Measurements from ENCODE around the gene KCNK16.

KCNK16 gene

DNA sequence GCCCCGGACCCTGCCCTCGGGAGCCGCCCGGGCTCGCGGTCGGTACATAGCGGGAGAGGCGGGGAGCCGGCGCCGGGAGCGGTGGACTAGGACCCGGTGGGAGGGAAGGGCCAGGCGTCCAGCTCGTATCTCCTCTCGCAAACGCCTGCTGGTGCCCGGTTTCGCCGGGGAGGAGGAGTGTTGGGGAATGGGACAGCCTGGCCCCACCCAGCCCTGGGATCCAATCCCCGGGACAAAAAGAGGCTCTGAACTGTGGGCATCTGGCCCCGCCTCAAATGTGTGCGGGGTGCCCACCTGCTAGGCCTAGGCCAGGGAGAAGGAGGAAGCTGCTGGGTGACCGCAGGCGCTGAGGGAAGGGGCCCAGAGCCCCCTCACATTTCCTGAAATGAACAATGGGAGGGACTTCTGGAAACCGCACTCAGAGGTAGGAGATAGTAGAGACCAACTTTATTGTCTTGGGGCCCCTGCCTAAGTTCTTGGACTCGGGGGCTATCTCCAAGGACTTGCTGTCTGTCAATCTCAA is 8.2 kb downstream of the KCNK16 start, which contains the start of gene KCNK17:
Gene KCNK17, minus strand, starts transcription at position 147 of the 523 bp plus-strand sequence. Its CDS starts 99 bp downstream, at position 48.
- peak; percentile 29 for DNase-seq
- in situ Hi-C loops (cut with MboI; ENCODE audit: low pct_unique_long_range_greater_than_20kb, low sequenced_read_pairs): loop anchor here (25.0 kb wide), 1 partner anchor 327 kb away; no protein-coding TSS in a partner anchor

DNA sequence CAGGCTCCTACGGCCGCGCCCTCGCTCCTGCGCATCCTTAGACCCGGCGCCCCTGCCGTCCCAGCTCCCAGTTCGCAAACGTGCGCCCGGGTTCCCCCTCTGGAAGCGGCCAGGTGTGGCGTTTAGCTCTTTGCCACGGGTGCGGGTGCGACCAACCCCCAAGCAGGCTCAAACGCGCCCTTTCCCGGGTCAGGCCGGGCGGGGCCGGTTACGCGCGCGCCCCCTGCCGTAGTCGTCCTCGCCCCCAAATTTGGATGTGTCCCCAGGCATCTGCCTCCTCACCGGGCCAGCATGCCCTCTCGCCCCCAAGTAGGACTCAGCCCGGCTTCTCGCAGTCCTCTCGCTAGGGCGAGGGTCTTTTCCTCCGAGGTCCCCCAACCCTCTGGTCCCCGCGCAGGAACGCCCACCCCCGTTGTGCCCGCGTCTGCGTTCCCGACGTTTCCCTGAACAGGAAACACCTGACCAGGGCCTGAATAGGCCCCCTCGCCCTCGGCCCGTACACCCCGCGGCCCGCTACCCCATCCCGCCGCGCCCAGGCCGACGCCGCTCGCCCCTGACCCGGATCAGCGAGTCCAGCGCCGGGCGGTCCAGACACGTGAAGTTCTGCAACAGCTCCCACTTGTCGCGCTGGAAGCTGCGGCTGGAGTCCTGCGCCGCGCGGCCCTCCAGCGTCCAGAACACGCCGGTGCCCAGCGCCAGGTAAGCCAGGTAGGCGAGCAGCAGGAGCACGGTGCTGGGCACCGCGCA is 8.8 kb downstream of the KCNK16 start:
- DNase-seq: no peak
- in situ Hi-C loops (cut with MboI; ENCODE audit: low pct_unique_long_range_greater_than_20kb, low sequenced_read_pairs): loop anchor here (25.0 kb wide), 1 partner anchor 326 kb away; no protein-coding TSS in a partner anchor

DNA sequence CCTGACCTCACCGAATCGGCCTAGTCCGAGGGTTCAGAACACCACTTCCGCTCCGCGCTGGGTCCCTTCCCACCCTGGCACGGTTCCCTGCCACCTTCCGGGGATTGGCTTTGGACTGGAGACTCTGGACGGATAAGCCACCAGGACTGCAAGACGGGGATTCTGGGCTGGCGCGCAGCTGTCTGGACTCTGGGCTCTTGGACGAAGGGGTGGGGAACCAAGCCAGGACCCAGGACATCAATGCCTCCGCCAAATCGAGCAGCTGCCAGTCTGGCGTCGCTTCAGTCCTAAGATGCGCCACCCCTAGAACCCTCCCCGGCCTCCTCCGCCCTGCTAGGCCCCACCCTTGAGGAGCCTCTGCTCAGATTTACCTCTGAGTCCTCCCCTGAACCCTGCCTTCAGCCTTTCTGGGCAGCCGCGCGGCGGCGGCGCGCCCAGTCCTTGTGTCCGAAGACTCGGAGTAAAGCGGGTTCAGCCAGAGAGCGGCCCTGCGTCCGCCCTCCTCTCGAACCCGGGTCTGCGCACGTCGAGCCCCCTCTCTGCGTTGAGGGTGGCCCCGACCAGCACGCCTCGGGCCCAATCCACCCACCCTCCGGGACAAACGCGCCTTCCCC is 9.5 kb downstream of the KCNK16 start:
- no peak for DNase-seq
- in situ Hi-C loops (cut with MboI; ENCODE audit: low pct_unique_long_range_greater_than_20kb, low sequenced_read_pairs): loop anchor here (25.0 kb wide), 1 partner anchor 326 kb away; no protein-coding TSS in a partner anchor

DNA sequence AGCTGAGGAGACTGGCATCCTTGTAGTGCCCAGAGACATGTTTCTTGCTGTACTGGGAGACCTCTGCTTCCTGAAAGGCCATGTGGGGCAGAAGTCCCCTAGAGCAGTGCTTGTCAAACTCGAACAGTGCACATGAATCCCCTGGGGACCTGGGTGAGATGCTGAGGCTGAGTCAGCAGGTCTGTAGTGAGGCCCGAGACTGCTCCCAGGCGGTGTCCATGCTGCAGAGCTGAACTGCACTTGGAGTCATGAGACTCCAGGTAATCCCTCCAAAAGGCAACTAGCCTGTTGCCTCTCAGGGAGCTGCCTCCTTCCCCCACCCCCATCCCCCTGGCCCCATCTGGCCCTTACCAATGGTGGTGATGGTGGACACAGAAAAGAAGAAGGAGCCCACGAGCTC is 12.0 kb downstream of the KCNK16 start:
- DNase-seq: no peak
- in situ Hi-C loops (cut with MboI; ENCODE audit: low pct_unique_long_range_greater_than_20kb, low sequenced_read_pairs): loop anchor here (25.0 kb wide), 1 partner anchor 323 kb away; no protein-coding TSS in a partner anchor

DNA sequence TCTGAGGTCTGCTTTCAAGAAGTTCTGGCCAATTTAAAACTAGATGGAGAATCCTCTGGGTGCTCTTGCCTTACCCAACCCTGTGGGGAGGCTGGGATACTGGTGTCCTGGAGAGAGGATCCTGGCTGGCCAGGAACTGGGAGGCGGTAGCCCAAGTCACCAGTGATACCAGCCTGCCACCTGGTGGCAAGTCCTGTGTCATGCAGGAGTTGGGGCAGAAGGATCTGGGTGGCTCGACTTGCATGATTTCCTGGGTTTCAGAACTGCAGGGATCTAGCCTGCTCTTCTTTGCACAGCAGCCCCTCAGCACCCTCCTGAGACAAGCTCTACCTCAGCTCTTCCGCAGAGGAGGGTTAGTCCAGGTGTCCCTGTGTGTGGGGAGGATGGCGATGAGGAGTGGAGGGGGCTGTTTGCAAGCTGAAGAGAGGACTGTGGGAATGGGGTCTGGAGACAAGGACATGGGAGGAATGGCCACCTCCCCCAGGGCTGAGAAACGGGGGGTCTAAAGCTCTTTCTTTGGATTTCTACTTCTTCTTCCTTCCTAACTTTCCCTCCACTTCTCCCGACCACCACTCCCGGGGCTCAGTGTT is 12.5 kb downstream of the KCNK16 start:
- in situ Hi-C loops (cut with MboI; ENCODE audit: low pct_unique_long_range_greater_than_20kb, low sequenced_read_pairs): loop anchor here (25.0 kb wide), 1 partner anchor 323 kb away; no protein-coding TSS in a partner anchor
- peak; percentile 67 for DNase-seq

DNA sequence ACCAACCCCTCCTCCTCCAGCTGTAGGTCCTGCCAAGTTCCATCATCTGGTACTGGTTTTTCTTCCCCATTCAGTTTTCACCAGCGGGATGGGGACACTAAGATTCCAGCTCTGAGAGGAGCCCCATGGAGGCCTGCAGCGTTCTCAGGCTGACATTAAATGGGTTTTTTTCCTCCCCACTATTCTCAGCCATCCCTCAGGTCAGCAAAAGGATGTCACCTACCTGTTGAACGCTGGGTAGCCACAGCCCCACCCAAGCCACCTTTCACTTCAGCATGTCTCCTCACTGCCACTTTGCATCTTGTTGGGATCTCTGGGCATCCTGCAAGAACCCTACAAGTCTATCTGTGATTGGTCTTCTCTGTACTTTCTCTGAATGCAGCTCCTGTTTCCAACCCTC is 15.0 kb downstream of the KCNK16 start:
- DNase-seq: no peak
- in situ Hi-C loops (cut with MboI; ENCODE audit: low pct_unique_long_range_greater_than_20kb, low sequenced_read_pairs): loop anchor here (25.0 kb wide), 1 partner anchor 320 kb away; no protein-coding TSS in a partner anchor

DNA sequence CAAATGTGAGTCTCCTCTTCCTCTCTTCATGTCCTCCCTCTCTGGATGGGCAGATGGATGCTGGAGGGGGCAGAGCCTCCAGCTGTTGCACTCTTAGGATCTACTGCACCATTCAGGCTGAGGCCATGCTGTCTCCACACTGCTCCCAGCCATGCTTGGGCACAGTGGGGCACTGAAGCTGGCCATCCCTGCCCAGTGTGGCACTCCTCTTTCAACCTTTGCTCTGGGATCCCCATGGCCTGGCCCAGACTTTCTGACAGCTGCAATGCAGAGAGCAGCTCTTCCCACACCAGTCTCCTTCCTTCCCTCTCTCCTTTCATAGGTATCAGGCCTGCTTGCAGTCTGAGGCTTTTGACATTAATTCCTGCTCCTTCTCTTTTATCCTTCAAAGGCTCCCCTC is 17.6 kb downstream of the KCNK16 start:
- in situ Hi-C loops (cut with MboI; ENCODE audit: low pct_unique_long_range_greater_than_20kb, low sequenced_read_pairs): loop anchor here (5.0 to 25.0 kb wide), 2 partner anchors 138 to 318 kb away; no protein-coding TSS in a partner anchor

DNA sequence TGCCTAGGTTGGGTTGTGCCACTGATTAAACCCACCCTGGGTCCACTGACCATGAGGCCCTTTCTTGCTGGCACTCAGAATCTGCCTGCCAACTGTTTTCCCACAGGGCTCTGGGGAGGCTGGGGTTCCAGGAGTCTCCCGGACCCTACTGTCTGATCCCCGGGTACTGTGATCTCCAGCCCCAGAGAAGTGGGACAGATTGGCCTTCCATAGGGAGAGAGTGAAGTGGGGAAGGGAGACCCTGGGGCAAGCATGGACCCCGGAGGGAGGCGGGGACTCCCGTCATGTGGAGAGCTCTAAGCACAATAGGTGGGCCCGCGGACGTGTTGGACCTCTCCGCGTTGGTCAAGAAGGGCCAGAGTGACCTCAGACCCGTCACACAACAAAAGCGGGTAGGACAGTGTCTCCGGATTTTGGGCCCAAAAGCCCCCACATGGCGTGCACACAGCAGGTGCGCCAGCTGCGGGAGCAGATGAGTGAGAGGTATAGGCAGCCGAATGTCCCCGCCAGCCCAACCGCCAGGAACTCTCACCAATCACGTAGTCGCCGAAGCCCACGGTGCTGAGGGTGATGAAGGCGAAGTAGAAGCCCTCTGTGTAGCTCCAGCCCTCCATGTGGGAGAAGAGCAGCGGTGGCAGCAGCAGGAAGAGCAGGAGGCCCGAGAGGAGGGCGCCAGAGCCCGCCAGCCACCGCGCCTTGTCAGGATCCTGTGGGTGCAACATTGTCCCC is 18.9 kb downstream of the KCNK16 start:
- in situ Hi-C loops (cut with MboI; ENCODE audit: low pct_unique_long_range_greater_than_20kb, low sequenced_read_pairs): loop anchor here (5.0 to 25.0 kb wide), 2 partner anchors 136 to 316 kb away; no protein-coding TSS in a partner anchor
- no peak for DNase-seq

More for the DNA sequence above, 17.6 kb downstream of the KCNK16 start:
- DNase-seq: no peak

DNA sequence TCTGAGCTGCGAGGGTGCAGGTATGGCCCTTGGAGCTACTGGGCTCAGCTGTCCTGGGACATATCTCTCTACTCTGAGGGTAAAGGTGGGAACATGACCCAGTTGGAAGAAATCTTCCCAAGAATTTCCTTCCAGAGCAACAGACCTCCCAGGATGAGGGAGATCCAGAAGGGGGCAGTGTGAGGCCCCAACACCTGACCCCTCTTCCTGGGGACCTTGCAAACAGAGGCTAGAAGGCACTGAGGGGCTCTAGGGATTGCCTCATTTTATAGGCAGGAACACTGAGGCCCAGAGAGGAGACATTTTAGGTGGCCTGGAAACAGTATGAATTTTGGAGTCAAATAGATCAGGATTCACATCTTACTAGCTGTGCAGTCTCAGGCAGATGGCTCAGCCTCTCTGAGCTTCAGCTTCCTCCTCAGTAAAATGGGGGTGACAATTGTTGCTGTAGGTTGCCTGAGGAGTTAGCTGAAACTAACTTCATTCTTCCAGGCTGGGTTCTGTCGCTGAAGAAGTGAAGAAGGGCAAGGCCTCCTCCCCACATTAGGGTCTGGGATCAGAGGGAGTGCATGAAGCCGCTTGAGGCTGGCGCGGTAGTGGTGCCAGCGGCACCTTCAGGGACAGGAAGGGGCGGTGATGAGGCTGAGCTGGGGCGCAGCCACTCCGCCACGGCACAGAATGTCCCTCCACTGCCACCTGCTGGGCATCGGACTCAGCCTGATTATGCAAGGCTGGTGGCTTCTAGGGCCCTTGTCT is 19.7 kb downstream of the KCNK16 start:
- in situ Hi-C loops (cut with MboI; ENCODE audit: low pct_unique_long_range_greater_than_20kb, low sequenced_read_pairs): loop anchor here (5.0 to 25.0 kb wide), 2 partner anchors 136 to 316 kb away; no protein-coding TSS in a partner anchor
- peak; percentile 88 for DNase-seq

DNA sequence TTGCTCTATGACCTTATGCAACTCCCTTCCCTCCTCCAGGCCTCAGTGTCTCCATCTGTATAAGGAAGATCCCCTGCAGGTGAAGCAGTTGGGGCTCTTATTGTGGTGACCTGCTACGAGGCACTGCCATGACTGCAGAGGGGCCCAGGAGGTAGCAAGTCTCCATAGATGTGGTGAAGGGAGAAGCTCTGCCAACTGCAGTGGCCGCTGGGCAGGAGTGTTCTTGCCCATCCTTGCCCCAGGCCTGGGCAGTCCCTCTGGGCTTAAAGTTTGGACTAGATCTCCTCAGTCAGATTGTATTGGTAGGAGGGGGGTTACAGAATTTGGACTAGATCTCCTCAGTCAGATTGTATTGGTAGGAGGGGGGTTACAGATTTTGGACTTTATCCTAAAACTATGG is 20.5 kb downstream of the KCNK16 start:
- in situ Hi-C loops (cut with MboI; ENCODE audit: low pct_unique_long_range_greater_than_20kb, low sequenced_read_pairs): loop anchor here (5.0 to 25.0 kb wide), 2 partner anchors 135 to 315 kb away; no protein-coding TSS in a partner anchor
- DNase-seq: no peak

DNA sequence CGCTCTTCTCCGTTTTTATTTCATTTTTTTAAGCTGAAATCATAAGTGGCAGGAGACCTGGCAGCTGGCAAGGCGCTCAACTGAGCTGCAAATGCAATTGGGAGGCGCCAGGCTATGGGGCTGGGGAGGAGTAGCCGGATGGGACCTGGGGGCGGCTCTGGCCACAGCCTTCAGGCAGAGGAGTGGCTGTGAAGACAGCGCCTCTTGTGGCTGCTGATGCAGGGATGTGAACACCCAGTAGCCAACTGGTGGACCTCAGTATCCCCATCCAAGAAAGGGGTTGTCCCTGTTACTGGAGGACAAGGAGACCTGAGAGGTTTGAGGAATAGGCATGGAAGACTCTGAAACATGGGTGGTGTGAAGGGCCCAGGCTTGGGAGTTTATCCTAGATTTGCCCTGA is 20.9 kb downstream of the KCNK16 start:
- in situ Hi-C loops (cut with MboI; ENCODE audit: low pct_unique_long_range_greater_than_20kb, low sequenced_read_pairs): loop anchor here (5.0 to 25.0 kb wide), 2 partner anchors 134 to 314 kb away; no protein-coding TSS in a partner anchor
- peak; percentile 25 for DNase-seq

DNA sequence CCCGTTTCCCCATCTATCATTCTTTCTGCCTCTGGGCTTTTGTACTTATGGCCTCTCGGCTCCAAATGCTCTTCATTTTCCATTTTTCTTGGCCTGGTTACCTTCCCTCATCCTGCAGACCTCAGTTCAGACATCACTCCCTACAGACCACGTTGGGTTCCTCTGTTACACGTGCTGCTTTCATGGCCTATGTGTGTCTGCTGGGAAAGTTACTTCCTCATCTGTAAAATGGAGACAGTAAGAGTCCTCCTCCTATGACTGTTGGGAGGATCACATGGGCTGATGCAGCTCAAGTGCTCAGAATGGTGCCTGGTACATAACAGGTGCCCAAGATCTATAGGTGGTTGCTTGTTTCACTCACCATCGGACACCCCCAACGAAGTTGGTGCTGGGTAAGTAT is 21.8 kb downstream of the KCNK16 start:
- DNase-seq: no peak

DNA sequence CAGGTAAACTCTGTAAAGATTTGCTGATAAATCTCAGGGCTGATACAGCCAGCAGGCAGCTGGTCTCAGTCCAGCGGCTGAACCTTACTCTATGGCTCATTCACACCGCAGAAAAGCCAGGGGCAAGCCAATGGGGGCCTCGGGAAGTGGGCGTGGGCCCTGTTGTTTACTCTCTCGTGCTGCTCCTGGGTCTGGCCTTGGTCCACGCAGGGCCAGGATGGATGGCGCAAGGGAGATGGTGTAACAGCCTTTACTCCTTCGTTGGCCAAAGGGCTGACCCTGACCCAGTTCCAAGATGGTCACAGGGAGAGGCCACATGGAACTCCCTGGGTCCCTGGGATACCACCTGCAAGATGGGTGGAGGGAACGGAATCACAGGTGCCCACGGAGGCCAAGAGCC is 24.4 kb downstream of the KCNK16 start:
- DNase-seq: no peak
- in situ Hi-C loops (cut with MboI; ENCODE audit: low pct_unique_long_range_greater_than_20kb, low sequenced_read_pairs): no loop called here

More for the DNA sequence above, 21.8 kb downstream of the KCNK16 start:
- in situ Hi-C loops (cut with MboI; ENCODE audit: low pct_unique_long_range_greater_than_20kb, low sequenced_read_pairs): loop anchor here (5.0 to 25.0 kb wide), 2 partner anchors 133 to 313 kb away; no protein-coding TSS in a partner anchor

DNA sequence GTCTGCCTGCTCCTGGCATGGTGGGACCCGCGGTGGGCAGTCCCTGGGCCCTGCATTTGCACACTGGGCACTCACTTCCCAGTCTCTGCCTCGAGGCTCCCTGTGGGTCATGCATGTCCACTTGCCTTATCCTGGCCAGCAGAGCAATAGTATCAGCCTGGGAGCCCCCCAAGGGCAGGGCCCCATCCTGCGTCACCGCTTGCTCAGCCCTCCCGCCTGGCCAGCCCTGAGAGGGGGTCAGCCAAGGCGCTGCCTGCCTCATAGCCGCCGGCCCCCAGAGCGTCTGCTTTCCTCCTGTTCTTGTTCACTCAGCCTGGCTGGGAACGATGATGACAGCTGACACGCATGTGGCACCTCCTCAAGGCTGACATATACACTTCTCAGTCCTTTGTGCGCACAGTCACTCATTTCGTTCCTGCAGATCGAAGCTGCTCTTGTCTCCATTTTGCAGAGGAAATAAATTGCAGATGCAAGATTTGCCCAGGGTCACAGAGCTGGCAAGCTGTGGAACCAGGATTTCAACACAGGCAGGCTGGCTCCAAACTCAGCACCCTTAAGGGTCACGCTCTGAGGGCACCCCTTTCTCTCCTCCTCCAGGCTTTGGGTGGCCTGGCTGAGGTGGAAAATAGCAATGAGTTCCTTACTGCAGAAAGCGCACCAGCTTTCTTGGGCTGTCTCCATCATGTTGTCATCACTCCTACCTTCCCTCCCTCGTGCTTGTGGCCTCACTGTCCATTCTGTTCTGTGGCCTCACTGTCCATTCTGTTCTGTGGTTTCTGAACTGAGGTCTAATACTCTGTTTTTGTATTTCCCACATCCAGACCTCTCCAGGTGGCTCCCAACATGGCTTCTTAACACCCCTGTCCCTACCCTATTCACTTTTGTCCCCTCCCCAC is 25.5 kb downstream of the KCNK16 start:
- in situ Hi-C loops (cut with MboI; ENCODE audit: low pct_unique_long_range_greater_than_20kb, low sequenced_read_pairs): no loop called here
- DNase-seq: no peak

DNA sequence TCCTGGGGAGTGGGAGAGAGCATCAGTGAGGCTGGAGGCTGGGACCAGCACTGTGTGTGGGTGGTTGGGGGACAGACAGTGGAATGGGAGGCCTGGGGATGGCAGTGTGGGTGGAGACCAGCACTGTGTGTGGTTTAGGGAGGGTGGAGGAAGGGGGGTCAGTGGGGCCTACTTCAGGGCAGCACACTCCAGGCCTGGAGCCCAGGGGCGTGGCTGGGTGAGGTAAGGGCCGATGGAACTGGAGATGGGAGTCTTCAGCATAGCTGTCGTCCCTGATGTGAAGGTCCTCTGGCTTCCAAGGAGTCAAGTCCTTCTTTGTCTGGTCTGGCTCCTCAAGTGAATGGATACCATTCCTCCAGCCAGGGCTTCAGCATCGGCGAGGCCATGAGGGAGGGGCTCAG is 26.9 kb downstream of the KCNK16 start:
- in situ Hi-C loops (cut with MboI; ENCODE audit: low pct_unique_long_range_greater_than_20kb, low sequenced_read_pairs): no loop called here
- no peak for DNase-seq

DNA sequence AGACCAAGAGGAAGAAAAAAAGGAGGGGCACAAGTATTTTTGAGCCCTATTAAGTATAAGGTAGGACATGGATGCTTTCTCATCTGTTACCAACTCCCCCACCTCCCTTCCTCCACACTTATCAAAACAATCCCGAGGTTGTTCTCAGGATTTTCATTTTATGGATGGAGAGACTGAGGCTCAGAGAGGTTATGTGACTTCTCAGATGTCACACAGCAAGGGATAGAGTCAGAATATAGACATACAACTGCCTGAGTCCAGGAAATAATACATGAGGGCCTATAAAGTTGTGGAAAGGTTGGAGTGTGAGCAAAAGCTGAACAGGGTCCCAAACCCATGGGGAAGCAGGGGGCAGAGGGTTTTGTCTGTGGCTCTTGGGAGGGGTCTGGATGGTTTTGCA is 27.6 kb downstream of the KCNK16 start:
- in situ Hi-C loops (cut with MboI; ENCODE audit: low pct_unique_long_range_greater_than_20kb, low sequenced_read_pairs): no loop called here
- DNase-seq: no peak

DNA sequence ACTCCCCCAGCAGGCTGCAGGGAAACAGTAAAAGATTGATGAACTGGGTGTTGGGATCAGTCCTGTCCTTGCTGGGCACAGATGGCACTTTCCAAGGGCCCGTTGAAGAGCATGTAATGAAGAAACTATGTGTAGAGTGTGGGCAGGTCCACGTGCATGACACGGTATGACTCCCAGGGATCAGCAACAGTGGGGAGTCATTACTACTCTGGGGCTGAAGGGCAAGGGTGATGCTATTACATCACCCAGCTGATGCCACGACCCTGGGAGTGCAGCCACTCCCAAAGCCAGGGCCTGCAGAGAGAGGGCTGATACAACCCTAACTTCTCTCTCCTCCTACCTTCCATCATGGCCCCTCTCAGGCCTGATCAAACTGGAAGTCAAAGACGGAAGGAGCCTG is 28.4 kb downstream of the KCNK16 start:
- in situ Hi-C loops (cut with MboI; ENCODE audit: low pct_unique_long_range_greater_than_20kb, low sequenced_read_pairs): no loop called here
- DNase-seq: no peak

Data from KBM-7 (cell line).